NOMO-1 (cell line): ENCODE data around the gene CTNNA1.

Experiments used
- DNase-seq, 2 experiments: peaks; one replicate each; lab custom pipeline; 2025; ENCODE audit not compliant: unreplicated experiment in 2 of 2; lab: John Stamatoyannopoulos, UW

The CTNNA1 gene

GRCh38 chr5:138925090-138925635 is 171.9 kb downstream of the CTNNA1 start:
- DNase-seq: no peak

- no peak for DNase-seq
Measured at GRCh38 chr5:138926257-138926656, 173.0 kb downstream of the CTNNA1 start.

- no peak for DNase-seq
Measured at GRCh38 chr5:138926688-138927448, 173.6 kb downstream of the CTNNA1 start.

GRCh38 chr5:138927544-138927943 is 174.3 kb downstream of the CTNNA1 start:
- no peak for DNase-seq

- no peak for DNase-seq
Measured at GRCh38 chr5:138927979-138928378, 174.8 kb downstream of the CTNNA1 start.

- DNase-seq: no peak
Measured at GRCh38 chr5:138929571-138929955, 176.3 kb downstream of the CTNNA1 start.

- no peak for DNase-seq
Measured at GRCh38 chr5:138930371-138931097, 177.3 kb downstream of the CTNNA1 start.

GRCh38 chr5:138932171-138932810 is 179.1 kb downstream of the CTNNA1 start:
- DNase-seq: no peak

GRCh38 chr5:138933522-138934290 is 180.5 kb downstream of the CTNNA1 start:
- no peak for DNase-seq

GRCh38 chr5:138934971-138935370 is 181.7 kb downstream of the CTNNA1 start:
- DNase-seq: no peak

GRCh38 chr5:138935466-138935865 is 182.2 kb downstream of the CTNNA1 start:
- DNase-seq: no peak

GRCh38 chr5:138936225-138936967 is 183.2 kb downstream of the CTNNA1 start:
- DNase-seq: no peak

GRCh38 chr5:138936968-138937345 is 183.7 kb downstream of the CTNNA1 start:
- no peak for DNase-seq

- no peak for DNase-seq
Measured at GRCh38 chr5:138937392-138938387, 184.5 kb downstream of the CTNNA1 start.

- DNase-seq: no peak
Measured at GRCh38 chr5:138938526-138938925, 185.3 kb downstream of the CTNNA1 start.

- no peak for DNase-seq
Measured at GRCh38 chr5:138942066-138942465, 188.8 kb downstream of the CTNNA1 start.

- DNase-seq: no peak
Measured at GRCh38 chr5:138942861-138943260, 189.6 kb downstream of the CTNNA1 start.

- DNase-seq: no peak
Measured at GRCh38 chr5:138943599-138944173, 190.5 kb downstream of the CTNNA1 start.
